Activated CD8-positive, alpha-beta memory T cell treated with anti-CD3 and anti-CD28 coated beads, Interleukin-2, amount 50 U/mL, for 1 hour (primary cell): ENCODE measurements around the gene ZNF853.
"Not testable (repeated sequence)": the region's sequence is repeated elsewhere in the genome, so short reads cannot be mapped to it uniquely, and the experiment has no call there.

Experiments
- DNase-seq: peaks from one replicate; pipeline ENCODE4 v3.0.0-alpha.2; 2020; ENCODE audit errors: extremely low read depth

ZNF853 gene

DNA sequence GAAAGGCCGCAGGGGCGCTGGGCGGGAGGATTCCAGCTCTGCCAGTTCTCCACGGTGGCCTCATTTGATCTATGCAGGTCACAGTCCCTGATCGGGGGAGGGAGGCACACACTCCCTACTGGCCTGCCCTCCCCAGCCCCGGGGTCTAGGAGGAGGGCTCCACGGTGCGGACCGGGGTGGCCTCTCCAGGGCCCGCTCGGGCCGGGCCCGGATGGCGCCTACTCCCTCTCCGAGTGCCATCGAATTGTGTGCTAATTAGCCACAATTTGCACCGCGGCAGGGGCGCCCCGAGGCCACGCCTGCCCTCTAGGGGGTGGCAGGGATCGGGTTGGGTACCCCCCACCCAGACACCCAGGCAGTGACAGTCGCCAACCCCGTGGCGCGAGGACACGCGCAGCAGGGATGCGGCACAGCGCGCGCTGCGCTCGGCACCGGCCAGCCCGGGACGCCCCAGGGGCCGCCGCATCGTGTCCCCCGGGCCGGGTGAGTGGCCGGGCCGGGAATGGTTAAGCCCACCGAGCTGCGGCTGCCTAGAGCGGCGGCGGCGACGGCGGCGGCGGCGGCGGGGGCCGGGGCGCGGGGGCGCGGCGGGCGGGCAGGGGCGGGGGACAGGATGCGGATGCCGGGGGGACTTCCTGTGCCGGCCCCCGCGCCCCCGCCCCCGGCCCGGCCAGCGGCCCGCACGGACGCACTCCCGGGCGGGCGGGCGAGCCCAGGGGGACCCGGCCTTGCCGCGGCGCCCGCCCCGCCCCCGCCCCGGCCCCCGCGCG, at the start of gene ZNF853:
Gene ZNF853, plus strand, starts transcription at position 658 of the 770 bp plus-strand sequence. CDS start 565 bp downstream, outside the sequence.
- no peak for DNase-seq

DNA sequence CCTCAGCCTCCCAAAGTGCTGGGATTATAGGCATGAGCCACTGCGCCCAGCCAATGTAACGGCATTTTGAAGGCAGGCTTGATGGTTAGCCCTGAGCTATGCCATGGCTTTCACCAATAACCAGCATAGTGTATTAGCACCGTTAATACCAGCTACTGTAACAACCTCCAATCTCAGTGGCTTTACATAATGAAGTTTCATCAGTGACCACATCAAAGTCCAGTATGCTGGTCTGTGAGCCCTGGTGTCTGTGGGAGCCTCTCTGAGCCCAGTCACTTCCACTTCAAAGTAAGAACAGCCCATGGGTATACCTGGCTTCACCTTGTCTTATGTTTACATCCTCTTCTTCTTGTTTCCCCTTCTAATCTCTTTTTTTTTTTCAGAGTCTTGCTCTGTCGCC, 49.8 kb upstream of the ZNF853 start:
- DNase-seq = no peak

DNA sequence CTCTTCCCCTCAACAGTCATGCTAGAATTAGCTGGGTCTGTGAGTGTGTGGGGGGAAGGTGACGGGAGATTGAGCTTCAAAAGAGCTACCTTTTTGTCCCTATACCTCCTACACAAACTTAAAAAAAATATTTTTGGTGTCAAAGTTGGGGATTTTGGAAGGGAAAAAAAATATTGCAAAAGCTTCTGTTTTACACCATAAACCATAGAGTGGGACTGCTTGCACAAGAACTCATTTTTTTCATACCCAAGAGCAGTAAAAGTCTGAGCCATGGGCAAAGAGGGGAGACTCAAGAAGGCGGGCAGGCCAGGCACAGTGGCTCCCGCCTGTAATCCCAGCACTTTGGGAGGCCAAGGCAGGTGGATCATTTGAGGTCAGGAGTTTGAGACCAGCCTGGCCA, 47.5 kb upstream of the ZNF853 start:
- DNase-seq = no peak

DNA sequence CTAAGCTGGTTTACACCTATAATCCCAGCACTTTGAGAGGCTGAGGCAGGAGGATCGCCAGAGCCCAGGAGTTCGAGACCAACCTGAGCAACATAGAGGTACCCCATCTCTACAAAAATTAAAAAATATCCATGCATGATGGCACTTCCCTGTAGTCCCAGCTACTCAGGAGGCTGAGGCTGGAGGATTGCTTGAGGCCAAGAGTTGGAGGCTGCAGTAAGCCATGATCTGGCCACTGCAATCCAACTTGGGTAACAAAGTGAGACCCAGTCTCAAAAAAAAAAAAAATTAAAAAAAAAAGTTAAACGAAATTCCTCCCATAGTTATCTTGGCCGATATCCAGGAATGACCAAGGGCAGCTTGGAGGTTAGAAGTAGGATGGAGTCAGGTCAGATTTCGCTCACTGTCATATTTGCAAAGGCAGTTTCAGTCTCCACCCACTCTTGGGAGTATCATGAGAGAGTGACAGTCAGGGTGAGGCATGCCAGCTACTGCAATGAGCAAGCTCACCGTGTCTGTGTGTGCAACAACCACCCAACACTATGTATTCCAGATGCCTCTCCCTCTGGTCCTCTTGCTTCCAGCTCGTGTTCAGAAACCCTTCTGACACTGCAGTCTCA, 44.1 kb upstream of the ZNF853 start:
- no peak for DNase-seq

DNA sequence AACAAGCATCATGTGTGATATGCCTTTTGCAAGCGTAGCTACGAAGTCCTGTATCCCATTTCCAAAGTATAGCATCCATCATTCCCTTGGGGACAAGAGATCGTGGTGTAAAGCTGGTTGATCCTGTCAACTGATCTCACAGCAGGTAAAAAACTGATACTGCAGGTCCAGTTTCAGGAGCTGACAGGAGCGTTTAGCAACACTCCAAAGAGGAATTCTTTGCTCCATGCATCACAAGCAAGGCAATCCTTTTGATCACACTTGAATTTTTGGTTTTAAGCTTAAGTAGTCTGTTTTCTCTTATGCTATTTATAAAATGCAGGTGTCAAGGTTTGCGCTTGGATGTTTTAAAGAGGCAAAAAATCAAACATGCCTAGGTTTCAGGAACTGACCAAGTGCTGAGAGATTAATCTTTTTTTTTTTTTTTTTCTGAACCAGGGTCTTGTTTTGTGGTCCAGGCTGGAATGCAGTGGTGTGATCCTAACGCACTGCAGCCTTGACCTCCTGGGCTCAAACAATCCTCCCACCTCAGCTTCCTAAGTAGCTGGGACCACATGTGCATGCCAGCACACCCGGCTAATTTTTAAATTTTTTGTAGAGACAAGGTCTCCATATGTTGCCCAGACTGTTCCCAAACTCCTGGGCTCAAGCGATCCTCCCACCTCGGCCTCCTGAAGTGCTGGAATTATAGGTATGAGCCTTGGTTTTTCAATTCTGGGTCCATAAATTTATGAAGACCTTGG, 40.0 kb upstream of the ZNF853 start:
- no peak for DNase-seq

DNA sequence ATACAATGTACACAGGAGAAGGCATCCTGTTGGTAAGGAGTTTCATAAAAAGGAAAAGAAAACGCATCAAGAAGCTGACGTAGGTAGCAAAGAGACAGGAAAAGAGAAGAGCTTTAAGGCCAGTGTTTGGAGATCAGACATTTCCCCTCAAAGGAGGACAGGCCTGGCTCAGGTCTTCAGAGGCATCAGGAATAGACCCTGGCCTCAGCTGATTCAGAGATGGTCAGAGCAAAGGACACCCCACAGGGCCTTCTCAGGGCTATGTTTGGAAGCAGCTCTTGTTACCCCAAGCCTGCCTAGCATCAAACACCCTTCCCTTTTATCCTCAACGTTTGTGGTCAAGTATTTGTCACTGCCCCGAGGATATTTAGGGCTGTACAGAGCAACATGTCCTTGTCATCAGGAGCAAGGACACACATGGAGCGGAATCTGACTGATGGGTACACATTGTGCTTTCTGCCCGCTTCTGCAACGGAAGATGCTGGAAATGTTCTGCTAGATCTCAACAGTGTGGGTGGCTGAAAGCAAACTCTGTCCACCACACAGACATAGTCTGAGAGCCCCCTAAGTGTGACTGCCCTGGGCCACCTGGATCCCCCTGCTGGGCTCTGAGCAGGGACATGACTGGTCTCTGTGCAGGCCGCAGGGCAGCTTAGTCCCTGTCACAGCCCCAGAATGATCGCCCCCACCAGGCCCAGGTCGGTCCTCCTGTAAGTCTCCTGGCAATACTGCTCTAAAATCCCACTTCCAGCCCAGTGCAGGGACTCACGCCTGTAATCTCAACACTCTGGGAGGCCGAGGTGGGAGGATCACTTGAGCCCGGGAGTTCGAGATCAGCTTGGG, 39.2 kb upstream of the ZNF853 start:
- no peak for DNase-seq

DNA sequence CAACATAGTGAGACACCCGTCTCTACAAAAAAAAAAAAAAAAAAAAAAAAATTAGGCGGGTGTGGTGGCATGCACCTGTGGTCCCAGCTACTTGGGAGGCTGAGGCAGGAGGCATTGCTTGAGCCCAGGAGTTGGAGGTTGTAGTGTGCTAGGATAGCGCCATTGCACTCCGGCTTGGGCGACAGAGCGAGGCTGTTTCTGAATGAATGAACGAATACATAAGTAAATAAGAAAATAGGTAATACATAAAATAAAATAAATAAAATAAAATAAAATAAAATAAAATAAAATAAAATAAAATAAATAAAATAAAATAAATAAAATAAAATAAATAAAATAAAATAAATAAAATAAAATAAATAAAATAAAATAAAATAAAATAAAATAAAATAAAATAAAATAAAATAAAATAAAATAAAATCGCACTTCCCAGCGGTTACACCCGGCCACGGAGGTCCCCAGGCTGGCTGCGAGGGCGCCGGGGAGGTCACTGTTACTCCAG, 38.5 kb upstream of the ZNF853 start:
- not testable (repeated sequence) for DNase-seq

DNA sequence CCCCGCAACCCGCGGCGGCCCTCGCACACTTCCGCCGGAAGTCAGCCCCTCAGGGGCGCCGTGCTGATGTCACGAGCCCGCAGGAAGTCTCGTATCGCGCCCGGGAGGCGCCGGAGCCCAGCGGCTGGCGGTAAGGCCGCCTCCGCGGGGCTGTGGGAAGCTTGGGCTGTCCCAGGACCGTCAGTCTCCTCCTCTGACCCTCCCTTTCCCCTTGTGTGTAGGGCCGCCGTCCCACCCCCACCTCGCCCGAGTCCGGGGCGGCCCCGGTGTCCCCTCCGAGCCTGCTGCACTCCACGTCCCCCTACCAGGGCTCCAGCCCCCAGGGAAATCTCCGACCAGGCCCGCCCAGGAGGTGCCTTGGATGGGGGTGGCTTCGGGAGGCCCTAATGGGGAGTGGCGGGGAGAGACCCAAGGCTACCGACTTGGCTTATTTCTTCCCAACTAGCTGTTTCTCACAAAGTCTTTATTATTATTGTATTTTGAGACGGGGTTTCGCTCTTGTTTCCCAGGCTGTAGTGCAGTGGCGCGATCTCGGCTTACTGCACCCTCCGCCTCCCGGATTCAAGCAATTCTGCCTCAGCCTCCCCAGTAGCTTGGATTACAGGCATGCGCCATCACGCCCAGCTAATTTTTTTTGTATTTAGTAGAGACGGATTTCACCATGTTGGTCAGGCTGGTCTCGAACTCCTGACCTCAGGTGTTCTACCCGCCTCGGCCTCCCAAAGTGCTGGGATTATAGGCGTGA, 37.9 kb upstream of the ZNF853 start, which contains the start of gene ZDHHC4:
Gene ZDHHC4, plus strand, starts transcription at position 86 of the 745 bp plus-strand sequence. CDS start 3,108 bp downstream, outside the sequence.
- DNase-seq = peak; percentile 56

DNA sequence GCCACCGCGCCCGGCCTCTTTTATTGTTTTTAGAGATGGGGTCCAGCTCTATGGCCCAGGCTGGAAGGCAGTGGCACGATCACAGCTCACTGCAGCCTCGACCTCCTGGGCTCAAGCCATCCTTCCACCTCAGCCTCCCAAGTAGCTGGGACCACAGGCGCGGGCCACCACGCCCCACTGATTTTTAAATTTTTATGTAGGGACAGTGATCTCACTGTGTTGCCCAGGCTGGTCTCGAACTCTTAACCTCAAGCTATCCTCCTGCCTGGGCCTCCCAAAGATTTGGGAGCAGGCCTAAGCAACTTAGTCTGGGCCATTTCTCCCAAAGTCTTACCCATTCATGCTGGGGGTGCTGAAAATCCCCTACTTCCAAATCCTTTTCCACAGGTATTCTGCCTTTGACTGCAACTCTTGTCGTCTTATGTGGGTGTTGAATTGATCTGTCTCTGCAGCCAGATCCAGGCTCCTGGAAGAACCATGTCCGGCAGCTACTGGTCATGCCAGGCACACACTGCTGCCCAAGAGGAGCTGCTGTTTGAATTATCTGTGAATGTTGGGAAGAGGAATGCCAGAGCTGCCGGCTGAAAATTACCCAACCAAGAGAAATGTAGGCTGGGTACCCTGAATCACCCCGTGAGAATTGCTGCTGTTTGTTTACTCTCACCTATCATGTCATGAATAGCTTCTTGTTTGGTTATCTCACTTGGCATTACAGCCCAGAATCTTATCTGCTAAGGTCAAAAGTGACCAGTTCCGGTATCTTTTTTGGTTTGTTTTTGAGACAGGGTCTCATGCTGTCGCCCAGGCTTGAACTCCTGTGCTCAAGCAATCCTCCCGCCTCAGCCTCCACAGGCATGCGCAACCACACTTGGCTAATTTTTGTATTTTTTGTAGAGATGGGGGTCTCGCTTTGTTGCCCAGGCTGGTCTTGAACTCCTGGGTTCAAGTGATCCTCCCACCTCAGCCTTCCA, 37.0 kb upstream of the ZNF853 start:
- DNase-seq = no peak

DNA sequence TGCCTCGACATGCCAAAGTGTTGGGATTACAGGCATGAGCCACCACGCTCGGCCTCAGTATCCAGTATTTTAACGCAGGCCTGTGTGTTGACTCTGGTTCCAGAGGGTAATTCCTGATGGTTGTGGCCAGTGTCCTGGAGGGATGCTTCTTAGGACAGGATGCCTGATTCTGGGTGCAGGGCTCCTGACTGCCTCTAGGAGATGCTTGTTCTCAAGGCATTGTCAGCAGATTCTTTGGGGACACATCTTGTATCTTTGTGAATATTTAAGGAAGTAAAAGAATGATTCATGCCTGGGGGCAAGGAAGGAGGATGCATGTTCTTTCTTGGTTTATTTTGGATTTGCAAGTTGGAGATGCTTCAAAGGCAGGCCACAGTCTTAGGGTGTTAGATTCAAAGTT, 36.0 kb upstream of the ZNF853 start:
- no peak for DNase-seq

DNA sequence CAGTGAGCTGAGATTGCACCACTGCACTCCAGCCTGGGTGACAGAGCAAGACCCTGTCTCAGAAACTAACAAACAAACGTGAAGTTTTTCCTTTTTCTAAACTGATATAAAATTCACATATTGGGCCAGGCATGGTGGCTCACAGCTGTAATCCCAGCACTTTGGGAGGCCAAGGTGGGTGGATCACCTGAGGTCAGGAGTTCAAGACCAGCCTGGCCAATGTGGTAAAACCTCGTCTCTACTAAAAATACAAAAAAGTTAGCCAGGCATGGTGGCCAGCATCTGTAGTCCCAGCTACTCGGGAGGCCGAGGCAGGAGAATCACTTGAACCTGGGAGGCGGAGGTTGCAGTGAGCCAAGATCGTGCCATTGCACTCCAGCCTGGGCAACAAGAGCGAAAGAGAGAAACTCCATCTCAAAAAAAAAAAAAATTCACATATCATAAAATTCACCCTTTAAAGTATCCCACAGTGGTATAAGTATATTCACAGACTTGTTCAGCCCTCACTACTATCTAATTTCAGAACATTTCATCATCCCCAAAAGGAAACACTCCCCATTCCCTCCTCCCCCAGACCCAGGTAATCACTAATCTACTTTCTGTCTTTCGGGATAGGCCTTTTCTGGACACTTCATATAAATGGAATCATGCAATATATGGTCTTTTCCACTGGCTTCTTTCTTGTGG, 29.5 kb upstream of the ZNF853 start:
- not testable (repeated sequence) for DNase-seq

DNA sequence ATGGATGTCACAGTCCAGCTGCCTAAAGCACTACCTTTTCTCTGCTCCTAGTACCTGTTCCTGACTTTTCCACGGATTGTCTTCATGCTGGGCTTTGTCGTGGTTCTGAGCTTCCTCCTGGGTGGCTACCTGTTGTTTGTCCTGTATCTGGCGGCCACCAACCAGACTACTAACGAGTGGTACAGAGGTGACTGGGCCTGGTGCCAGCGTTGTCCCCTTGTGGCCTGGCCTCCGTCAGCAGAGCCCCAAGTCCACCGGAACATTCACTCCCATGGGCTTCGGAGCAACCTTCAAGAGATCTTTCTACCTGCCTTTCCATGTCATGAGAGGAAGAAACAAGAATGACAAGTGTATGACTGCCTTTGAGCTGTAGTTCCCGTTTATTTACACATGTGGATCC, 26.8 kb upstream of the ZNF853 start:
- DNase-seq = no peak

DNA sequence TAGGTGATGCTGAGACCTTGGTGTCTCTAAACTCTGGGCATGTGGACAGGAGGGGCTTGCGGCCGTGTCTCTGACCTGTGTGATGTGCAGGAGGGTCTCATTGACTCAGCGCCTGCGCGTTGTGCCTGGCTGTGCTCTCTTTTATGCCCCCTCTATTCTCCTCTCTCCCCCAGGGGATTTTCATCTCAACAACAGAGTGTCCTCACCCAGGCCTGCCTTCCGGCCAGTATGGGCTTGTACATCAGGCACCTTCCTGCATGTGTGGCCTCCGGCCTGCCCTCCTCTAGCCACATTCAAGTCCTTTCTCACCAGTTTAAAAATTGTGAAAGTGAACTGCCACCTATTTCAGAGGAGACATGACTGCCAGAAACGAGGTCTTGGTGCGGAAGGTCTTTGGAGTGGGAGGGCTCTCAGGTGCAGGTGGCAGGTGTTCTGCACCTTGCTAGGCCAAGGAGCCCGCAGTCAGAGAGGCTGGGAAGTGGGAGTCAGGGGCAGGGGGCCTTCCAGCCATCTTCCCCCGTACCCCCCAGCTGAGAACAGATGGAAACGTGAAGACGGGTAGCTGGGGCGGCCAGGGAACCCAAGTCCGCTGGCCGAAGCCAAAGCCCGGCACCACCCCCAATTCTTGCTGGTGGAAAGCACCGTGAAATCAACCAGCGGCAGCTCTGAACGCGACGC, 26.1 kb upstream of the ZNF853 start:
- no peak for DNase-seq

DNA sequence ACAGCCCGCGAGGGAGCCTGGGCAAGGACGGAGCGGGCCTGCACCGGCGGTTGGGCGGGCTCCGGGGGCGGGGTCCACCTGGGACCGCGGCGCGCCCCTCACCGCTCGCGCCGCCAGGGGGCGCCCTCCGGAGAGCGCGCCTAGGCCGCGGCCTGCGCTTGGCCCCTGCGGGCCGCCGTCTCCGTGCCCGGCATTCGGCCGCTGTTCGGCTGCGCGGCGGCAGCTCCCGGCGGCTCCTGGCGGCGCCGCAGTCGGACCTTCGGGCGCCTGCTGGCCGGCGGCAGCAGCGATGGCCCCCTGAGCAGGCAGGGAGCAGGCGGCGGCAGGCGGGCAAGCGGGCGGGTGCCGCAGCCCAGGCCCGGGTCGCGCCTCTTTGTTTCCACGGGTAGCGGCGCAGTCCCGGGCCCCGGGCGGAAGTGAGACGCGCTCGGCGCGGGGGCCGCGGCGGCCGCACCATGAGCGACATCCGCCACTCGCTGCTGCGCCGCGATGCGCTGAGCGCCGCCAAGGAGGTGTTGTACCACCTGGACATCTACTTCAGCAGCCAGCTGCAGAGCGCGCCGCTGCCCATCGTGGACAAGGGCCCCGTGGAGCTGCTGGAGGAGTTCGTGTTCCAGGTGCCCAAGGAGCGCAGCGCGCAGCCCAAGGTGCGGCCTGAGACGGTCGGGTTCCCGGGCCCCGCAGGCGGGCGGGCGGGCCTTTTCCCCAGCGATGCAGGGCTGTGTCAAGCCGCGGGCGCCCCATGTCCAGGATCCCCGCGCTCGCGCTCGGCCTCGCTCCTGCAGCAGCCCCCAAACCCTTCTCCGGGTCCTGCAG, 25.4 kb upstream of the ZNF853 start, which contains the start of gene INTS15:
Gene INTS15, plus strand, starts transcription at position 193 of the 816 bp plus-strand sequence. Its CDS starts 263 bp downstream, at position 456.
- peak; percentile 33 for DNase-seq

DNA sequence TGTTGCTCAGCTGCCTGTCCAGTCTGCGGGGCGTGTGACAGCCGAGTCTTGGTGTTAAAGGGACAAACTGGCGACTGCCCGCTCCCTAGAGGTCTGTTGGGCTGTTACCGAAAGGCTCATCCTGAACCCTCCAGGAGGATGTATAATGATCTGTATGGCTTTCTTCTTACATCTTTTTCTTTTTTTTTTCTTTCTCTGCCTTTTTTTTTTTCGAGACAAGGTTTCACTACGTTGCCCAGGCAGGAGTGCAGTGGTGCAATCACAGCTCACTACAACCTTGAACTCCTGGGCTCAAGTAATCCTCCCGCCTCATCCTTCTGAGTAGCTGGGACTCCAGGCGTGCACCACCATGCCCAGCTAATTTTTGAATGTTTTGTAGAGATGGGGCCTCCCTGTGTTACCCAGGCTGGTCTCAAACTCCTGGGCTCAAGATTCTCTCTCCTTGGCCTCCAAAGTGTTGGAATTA, 24.7 kb upstream of the ZNF853 start:
- no peak for DNase-seq

DNA sequence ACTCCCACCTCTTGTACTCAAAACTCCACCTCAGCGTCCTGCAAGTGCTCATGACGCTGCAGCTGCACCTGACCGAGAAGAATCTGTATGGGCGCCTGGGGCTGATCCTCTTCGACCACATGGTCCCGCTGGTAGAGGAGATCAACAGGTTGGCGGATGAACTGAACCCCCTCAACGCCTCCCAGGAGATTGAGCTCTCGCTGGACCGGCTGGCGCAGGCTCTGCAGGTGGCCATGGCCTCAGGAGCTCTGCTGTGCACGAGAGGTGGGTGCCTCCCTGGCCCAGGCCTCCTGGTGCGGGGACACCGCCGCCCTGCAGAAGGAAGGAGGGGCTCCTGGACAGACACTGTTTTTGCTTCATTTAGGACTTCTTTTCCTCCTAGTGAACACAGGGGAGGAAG, 15.3 kb upstream of the ZNF853 start:
- DNase-seq = no peak

DNA sequence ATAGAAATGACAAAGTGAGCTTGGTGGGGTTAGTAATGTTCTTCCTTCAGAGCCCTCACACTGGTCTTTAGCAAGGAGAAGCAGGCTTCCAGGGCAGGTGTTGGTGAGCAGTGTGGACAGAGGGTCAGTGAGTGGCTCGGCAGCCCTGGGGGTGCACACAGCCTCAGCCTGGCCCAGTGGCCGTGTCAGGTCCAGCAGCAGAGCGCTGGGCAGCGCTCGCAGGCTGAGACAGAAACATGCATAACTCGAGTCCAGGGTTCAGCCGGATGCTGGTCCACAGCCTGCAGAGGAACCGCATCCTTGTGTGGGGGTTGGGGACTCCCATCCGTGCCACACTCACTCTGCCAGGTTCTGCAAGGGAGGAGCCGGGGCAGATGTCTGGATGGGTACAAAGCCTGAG, 11.0 kb upstream of the ZNF853 start:
- no peak for DNase-seq
